Subcutaneous adipose tissue (tissue), 4 donors: ENCODE results near the gene GNAS-AS1. TPM values are rescaled to one million over a fixed set of nuclear protein-coding genes. Genes with fewer than 3 reads are reported as not detected.

Source experiments
- total RNA-seq, 4 donors: library from RNA; depleted of rRNA; stranded (reverse); fragments of >200 nt; gene quantifications; one replicate each; pipeline ENCODE4 v1.1.0, GENCODE V29; 2016
- TF ChIP-seq, protein P1 (sequence below): fragments of 450-650 bp; IDR thresholded peaks from one replicate; pipeline ENCODE4 v1.5.1; 2016; ENCODE audit warnings: low read depth, mild to moderate bottlenecking, control low read depth, antibody characterized with exemption, moderate library complexity

Gene GNAS-AS1
- total RNA-seq, 4 donors from 2014 or later, result 0.34 TPM; not detected in 3

DNA sequence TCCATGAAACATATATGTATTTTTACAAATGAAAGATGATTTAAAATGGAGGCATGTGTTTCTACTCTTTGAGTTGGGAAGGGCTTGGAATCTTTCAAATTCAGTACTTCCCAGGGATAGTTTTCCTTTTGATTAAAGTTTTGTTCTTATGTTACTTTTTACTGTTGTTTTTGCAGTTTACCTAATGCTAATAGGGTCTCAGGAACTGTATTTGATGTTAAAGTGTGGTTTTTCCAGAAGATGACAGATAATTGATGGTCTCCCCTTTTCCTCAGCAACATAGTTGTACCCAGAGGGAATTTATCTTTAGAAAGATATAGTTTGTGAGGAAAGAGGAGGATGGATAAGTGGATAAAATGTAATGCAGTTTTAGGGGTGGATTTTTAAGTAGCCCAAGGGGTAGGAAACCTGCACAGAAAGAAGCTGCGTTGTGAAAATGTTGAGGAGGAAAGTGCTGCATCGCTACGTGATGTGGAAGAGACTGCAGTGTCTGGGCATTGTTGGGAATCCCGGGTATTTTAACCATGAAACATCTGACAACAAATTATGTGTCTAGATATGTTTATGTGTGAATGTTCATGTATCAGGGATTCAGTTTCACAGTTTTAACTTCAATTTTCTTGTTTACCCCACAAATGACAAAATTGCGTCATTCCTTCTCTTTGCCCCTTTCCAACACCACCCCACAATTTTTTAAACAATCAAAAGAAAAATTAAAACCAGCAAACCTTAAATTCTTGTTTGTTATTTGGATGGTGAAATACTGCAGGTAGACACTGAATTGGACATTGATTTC lies 44.1 kb upstream of the GNAS-AS1 start:
- TF ChIP-seq, protein P1, sequence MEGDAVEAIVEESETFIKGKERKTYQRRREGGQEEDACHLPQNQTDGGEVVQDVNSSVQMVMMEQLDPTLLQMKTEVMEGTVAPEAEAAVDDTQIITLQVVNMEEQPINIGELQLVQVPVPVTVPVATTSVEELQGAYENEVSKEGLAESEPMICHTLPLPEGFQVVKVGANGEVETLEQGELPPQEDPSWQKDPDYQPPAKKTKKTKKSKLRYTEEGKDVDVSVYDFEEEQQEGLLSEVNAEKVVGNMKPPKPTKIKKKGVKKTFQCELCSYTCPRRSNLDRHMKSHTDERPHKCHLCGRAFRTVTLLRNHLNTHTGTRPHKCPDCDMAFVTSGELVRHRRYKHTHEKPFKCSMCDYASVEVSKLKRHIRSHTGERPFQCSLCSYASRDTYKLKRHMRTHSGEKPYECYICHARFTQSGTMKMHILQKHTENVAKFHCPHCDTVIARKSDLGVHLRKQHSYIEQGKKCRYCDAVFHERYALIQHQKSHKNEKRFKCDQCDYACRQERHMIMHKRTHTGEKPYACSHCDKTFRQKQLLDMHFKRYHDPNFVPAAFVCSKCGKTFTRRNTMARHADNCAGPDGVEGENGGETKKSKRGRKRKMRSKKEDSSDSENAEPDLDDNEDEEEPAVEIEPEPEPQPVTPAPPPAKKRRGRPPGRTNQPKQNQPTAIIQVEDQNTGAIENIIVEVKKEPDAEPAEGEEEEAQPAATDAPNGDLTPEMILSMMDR, result no peak

DNA sequence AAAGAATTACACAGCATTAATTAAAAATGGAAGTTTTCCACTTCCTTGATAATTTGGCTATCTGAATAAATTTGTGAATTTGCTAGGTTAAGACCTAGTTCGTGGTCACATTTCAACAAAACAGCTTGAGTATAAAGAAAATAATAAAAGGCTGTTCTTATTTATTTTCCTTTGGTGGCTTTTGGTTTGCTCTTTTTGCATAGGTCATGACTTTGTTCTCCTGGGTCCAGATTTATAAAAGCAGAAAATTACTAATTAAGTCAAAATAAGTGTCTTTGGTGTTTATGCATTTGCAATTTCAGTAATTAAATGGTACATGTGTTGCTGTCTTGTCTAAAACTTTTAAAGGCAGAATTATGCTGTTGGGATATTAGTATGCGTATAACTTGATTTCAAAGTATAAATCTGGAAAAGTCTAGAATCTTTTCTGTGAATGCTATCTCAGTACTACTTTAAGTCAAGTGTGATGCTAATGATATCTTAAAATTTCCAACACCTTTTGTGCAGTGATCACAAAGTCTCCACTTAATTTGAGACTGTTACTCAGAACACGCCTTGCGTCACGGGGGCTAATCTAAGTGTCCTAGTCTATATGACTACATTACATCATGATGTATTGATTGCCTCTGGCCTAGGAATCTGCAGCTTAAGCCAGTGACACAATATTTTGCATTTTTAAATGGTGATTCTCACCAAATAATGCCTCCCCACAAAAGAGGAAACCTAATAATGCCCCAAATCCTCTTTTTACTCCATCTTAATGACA lies 42.8 kb upstream of the GNAS-AS1 start:
- TF ChIP-seq, protein P1, result no peak

DNA sequence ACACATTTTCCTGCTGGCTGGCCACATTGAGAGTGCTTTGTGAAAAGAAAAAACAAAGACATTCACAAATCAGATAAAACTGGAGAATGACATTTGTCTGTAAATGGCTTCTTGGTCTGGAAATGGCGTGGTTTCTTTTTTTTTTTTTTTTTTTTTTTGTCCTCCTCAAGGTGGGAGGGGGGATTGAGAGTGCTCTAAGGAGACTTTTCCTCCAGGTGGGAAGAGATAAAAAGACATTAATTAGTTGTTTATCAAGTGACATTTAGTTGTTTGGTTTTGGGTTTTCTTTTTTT lies 42.2 kb upstream of the GNAS-AS1 start:
- TF ChIP-seq, protein P1, result no peak

DNA sequence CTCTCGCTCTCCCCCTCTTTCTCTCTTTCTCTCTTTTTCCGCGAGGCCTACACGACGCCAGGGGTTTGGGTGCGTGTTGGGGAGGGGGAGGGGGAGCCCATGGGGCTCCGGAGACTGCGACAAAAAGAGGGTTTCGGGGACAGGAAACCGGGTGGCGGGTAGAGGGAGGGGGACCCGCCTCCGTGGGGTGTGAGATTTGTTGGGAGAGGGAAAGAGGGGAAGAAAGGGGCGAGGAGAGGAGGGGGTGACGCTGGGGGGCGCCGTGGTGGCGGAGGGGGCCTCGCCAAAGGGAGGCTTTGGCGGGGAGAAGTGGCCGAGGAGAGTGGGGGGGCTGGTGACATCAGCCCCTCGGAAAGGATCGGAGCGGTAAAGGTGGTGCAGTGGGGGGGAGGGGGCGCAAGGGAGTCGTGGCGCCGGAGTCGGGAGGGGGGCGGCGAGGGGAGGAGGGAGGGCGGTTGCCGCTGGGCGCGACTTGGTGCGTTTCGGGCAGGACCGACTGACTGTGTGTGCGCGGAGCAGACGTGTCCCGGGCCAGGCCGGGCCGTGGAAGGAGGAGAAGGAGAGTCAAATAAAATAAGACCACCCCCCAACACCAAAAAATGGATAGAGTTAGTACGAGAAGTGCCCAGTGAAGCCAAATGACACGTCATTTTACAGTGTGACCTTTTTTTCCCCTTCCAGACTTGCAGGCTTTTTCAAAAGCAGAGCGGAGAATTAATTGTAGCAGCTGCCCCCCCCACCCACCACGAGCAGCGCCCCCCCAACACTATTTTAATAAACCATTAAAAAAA lies 41.6 kb upstream of the GNAS-AS1 start:
- TF ChIP-seq, protein P1, result no peak

DNA sequence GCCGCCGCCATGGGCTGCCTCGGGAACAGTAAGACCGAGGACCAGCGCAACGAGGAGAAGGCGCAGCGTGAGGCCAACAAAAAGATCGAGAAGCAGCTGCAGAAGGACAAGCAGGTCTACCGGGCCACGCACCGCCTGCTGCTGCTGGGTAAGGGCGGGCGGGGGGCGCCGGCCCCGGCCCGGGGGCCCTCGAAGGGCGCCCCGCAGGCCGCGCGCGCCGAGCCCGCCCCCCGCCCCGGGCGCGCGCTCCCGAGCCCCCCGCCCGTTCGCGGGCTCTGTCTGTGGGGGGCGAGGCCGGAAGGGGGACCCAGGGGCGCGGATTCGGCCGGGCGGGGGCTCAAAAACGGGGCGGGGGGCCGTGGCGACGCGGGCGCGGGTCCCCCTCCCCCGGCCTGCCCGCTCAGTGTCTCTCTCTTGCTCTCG lies 41.0 kb upstream of the GNAS-AS1 start:
- TF ChIP-seq, protein P1, result no peak

DNA sequence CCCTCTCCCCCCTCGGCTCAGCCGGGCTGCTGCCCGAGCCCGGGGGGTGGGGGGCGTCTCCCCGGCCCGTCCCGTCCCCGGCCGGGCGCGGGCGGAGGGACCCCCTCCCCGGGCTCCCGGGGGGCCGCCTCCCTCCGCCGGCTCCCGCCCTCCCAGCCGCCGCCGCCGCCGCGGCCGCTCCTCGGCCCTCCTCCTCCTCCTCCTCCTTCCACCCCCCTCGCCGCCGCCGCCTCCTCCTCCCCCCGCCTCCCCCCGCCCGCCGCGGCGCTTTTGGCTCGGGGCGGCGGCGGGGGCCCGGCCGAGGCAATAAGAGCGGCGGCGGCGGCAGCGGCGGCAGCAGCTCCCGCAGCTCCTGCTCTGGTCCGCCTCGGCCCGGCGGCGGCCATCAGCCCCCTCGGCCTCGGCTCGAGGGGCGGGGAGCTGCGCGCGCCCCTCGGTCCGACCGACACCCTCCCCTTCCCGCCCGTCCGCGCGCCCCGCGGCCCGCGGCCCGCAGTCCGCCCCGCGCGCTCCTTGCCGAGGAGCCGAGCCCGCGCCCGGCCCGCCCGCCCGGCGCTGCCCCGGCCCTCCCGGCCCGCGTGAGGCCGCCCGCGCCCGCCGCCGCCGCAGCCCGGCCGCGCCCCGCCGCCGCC lies 40.5 kb upstream of the GNAS-AS1 start:
- TF ChIP-seq, protein P1, result no peak
